Mesenchymal stem cell (in vitro differentiated cells and primary cell): Measurements from ENCODE around the gene FANCD2.

Source experiments
- DNase-seq: peaks from one replicate; pipeline ENCODE4 v3.0.0-alpha.2; 2013
- H2AFZ ChIP-seq: one replicate; pipeline ENCODE4 v1.6.1; 2013; ENCODE audit warnings: low read depth, mild to moderate bottlenecking, control low read depth, inconsistent platforms, low read length, moderate library complexity
- H2AK5ac ChIP-seq: 2 replicates; pipeline ENCODE4 v1.6.1; 2013; ENCODE audit warnings: low read length, moderate library complexity, mild to moderate bottlenecking, inconsistent platforms; ENCODE audit not compliant: severe bottlenecking
- H2BK120ac ChIP-seq: one replicate; pipeline ENCODE4 v1.6.1; 2013; ENCODE audit warnings: low read depth, mild to moderate bottlenecking, inconsistent platforms, low read length, moderate library complexity
- H2BK12ac ChIP-seq, 2 experiments: one replicate each; pipeline ENCODE4 v1.6.1; 2013; ENCODE audit warnings: inconsistent platforms in 2 of 2, low read length in 2 of 2, mild to moderate bottlenecking in 2 of 2, moderate library complexity in 2 of 2, control low read depth in 1 of 2
- H2BK15ac ChIP-seq: one replicate; pipeline ENCODE4 v1.6.1; 2013; ENCODE audit warnings: mild to moderate bottlenecking, low read depth, inconsistent platforms; ENCODE audit not compliant: poor library complexity, severe bottlenecking
- H2BK5ac ChIP-seq: 2 replicates; pipeline ENCODE4 v1.6.1; 2013; ENCODE audit warnings: low read depth, mild to moderate bottlenecking, low read length, control low read depth, inconsistent platforms; ENCODE audit not compliant: poor library complexity, severe bottlenecking
- H3K14ac ChIP-seq, 2 experiments: one replicate each; pipeline ENCODE4 v1.6.1; 2013; ENCODE audit warnings: inconsistent platforms in 2 of 2, low read length in 2 of 2, control low read depth in 1 of 2, mild to moderate bottlenecking in 1 of 2, moderate library complexity in 1 of 2
- H3K18ac ChIP-seq, 2 experiments: one replicate each; pipeline ENCODE4 v1.6.1; 2013; ENCODE audit warnings: inconsistent platforms in 2 of 2, low read length in 2 of 2, control low read depth in 1 of 2, low read depth in 1 of 2, mild to moderate bottlenecking in 1 of 2
- H3K23ac ChIP-seq, 2 experiments: one replicate each; pipeline ENCODE4 v1.6.1; 2013; ENCODE audit warnings: inconsistent platforms in 2 of 2, low read length in 2 of 2, mild to moderate bottlenecking in 2 of 2, moderate library complexity in 2 of 2, control low read depth in 1 of 2
- H3K27ac ChIP-seq: 2 replicates; pipeline ENCODE4 v1.5.1; 2013; ENCODE audit warnings: mild to moderate bottlenecking, moderate library complexity, low read length, control low read depth, inconsistent platforms; ENCODE audit not compliant: poor library complexity, severe bottlenecking
- H3K27me3 ChIP-seq, 2 experiments: 2 replicates each; pipeline versions ENCODE4 v1.6.1 to v1.7.0; 2013; ENCODE audit warnings: low read length in 2 of 2, mild to moderate bottlenecking in 2 of 2, moderate library complexity in 2 of 2, control low read depth in 1 of 2, inconsistent platforms in 1 of 2; ENCODE audit not compliant: control insufficient read depth in 1 of 2, insufficient read depth in 1 of 2
- H3K36me3 ChIP-seq, 2 experiments: 2 replicates each; pipeline versions ENCODE4 v1.6.1 to v1.7.0; 2013; ENCODE audit warnings: low read length in 2 of 2, control low read depth in 1 of 2, inconsistent platforms in 1 of 2, low read depth in 1 of 2, mild to moderate bottlenecking in 1 of 2; ENCODE audit not compliant: insufficient read depth in 2 of 2, control insufficient read depth in 1 of 2
- H3K4ac ChIP-seq, 2 experiments: one replicate each; pipeline ENCODE4 v1.6.1; 2013; ENCODE audit warnings: inconsistent platforms in 2 of 2, low read length in 2 of 2, mild to moderate bottlenecking in 2 of 2, moderate library complexity in 2 of 2, control low read depth in 1 of 2, low read depth in 1 of 2
- H3K4me1 ChIP-seq: 2 replicates; pipeline ENCODE4 v1.6.1; 2013; ENCODE audit warnings: low read depth, low read length, control low read depth; ENCODE audit not compliant: control insufficient read depth, insufficient read depth
- H3K4me2 ChIP-seq: 2 replicates; pipeline ENCODE4 v1.6.1; 2013; ENCODE audit warnings: low read length, mild to moderate bottlenecking, inconsistent platforms; ENCODE audit not compliant: poor library complexity, severe bottlenecking
- H3K4me3 ChIP-seq, 2 experiments: 2 replicates each; pipeline versions ENCODE4 v1.5.1 to v1.7.0; 2013; ENCODE audit warnings: low read length in 2 of 2, mild to moderate bottlenecking in 2 of 2, control low read depth in 1 of 2, low read depth in 1 of 2; ENCODE audit not compliant: insufficient read depth in 1 of 2
- H3K79me1 ChIP-seq: replicated peaks from 2 replicates; pipeline ENCODE4 v1.6.1; 2013; ENCODE audit warnings: mild to moderate bottlenecking, control low read depth, low read length, inconsistent platforms; ENCODE audit not compliant: poor library complexity, severe bottlenecking
- H3K9ac ChIP-seq: 2 replicates; pipeline ENCODE4 v1.7.0; 2013; ENCODE audit warnings: mild to moderate bottlenecking, low read length, moderate library complexity
- H3K9me3 ChIP-seq: 2 replicates; pipeline ENCODE4 v1.7.0; 2013; ENCODE audit warnings: mild to moderate bottlenecking, low read length; ENCODE audit not compliant: control insufficient read depth
- H4K8ac ChIP-seq: one replicate; pipeline ENCODE4 v1.6.1; 2013; ENCODE audit warnings: inconsistent platforms, mild to moderate bottlenecking, low read length, moderate library complexity
- H4K91ac ChIP-seq: one replicate; pipeline ENCODE4 v1.6.1; 2013; ENCODE audit warnings: mild to moderate bottlenecking, low read length, inconsistent platforms
- WGBS: methylation state at CpG from one replicate; pipeline ENCODE4 v1.1.7; 2013; ENCODE audit warnings: mixed read lengths; 5-methylcytosine and 5-hydroxymethylcytosine counted together

The FANCD2 gene

DNA sequence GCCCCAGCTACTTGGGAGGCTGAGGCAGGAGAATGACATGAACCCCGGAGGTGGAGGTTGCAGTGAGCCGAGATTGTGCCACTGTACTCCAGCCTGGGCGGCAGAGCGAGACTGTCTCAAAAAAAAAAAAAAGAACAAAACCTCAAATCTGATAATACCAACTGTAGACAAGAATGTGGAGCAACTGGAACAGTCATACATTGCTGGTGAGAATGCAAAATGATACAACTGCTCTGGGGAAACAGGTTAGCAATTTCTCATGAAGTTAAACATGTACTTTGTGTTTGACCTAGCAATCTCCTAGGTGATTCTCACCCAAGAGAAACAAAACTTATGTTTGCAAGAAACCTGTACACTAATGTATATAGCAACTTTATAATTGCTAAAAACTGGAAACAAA is 110.9 kb downstream of the FANCD2 start:
- H2AFZ ChIP-seq = no peak overlapping the region
- WGBS = 100% methylated on average over 1 of the region's 4 CpGs
- no peak overlapping the region for H3K18ac ChIP-seq
- no peak overlapping the region for H3K4me3 ChIP-seq
- no peak overlapping the region for H3K23ac ChIP-seq
- no peak overlapping the region for H3K9ac ChIP-seq
- H3K79me1 ChIP-seq = no peaks in the 10 kb centered on the region
- H3K4ac ChIP-seq = no peak overlapping the region
- no peak overlapping the region for H2BK5ac ChIP-seq
- H2BK15ac ChIP-seq = no peak overlapping the region
- no peak for DNase-seq
- H3K4me1 ChIP-seq = peaks cover 1% of the 10 kb centered on the region
- H3K14ac ChIP-seq = no peak overlapping the region
- H4K91ac ChIP-seq = no peak overlapping the region
- H2BK120ac ChIP-seq = no peak overlapping the region
- peaks cover 1 to 5% of the 10 kb centered on the region in 2 experiments for H3K36me3 ChIP-seq
- H3K27ac ChIP-seq = no peak overlapping the region
- H4K8ac ChIP-seq = no peak overlapping the region
- no peaks in the 10 kb centered on the region for H3K9me3 ChIP-seq
- no peak overlapping the region for H3K4me2 ChIP-seq
- H3K27me3 ChIP-seq = no peaks in the 10 kb centered on the region
- no peak overlapping the region for H2BK12ac ChIP-seq
- H2AK5ac ChIP-seq = no peak overlapping the region

DNA sequence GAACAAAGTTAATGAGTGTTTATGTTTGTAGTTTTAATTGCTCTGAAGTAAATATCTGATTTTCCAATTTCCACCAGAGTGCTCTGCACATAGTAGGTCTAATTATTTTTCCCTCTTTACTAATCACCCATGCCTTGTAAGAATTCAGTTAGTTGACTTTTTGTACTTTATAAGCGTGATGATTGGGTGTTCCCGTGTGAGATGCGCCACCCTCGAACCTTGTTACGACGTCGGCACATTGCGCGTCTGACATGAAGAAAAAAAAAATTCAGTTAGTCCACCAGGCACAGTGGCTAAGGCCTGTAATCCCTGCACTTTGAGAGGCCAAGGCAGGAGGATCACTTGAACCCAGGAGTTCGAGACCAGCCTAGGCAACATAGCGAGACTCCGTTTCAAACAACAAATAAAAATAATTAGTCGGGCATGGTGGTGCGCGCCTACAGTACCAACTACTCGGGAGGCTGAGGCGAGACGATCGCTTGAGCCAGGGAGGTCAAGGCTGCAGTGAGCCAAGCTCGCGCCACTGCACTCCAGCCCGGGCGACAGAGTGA is 114.8 kb downstream of the FANCD2 start:
- Histone ChIP-seq H3K79me1 (no peaks in the 10 kb centered on the region), H2AFZ (no peak overlapping the region), H3K9me3 (no peaks in the 10 kb centered on the region), H4K91ac (peak overlapping the region; percentile 61), H3K23ac (no peak overlapping the region), H3K4me1 (peaks cover 12% of the 10 kb centered on the region), H3K4me3 (peak overlapping the region in 1 of 2 experiments; percentile 93), H2BK12ac (no peak overlapping the region), H3K18ac (peak overlapping the region in 1 of 2 experiments; percentile 75), H3K4ac (peak overlapping the region; percentile 81), H3K36me3 (peaks cover 4 to 7% of the 10 kb centered on the region in 2 experiments), H4K8ac (peak overlapping the region; percentile 100), H3K14ac (no peak overlapping the region), H2AK5ac (peak overlapping the region; percentile 16), H2BK15ac (no peak overlapping the region), H3K9ac (peak overlapping the region; percentile 94), H3K4me2 (peak overlapping the region; percentile 37), H2BK5ac (no peak overlapping the region), H3K27ac (no peak overlapping the region), H2BK120ac (no peak overlapping the region), H3K27me3 (no peaks in the 10 kb centered on the region)
- 98% methylated on average over 19 of the region's 23 CpGs for WGBS
- no peak for DNase-seq

DNA sequence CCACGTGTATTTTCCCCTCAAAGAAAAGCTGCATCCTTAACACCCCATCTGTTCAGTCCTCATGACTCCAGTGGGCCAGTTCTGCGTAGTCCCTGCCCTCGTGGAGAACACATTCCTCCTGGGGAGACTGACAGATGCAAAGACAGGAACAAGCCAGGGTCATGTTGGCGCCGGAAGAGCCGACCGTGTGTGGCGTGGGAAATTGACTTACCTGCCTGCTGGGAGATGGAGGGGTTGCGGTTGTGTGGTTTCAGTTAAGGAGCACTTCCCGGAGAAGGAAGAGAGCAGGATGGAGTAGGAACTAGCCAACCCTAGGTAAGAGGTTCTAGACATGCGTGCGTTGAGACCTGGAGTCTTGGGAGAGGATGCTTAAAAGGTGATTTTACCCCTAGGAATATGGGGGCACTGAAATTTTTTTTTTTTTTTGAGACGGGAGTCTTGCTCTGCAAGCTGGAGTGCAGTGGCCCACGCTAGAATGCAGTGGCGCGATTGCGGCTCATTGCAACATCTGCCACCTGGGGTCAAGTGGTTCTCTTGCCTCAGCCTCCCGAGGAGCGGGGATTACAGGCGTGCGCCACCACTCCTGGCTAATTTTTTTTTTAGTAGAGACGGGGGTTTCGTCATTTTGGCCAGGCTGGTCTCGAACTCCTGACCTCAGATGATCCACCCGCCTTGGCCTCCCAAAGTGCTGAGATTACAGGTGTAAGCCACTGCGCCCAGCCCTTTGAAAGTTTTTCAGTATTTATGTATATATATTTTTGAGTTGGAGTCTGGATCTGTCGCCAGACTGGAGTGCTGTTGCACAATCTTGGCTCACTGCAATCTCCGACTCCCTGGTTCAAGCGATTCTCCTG is 116.7 kb downstream of the FANCD2 start:
- no peak overlapping the region for H3K23ac ChIP-seq
- H2AFZ ChIP-seq = no peak overlapping the region
- H3K4me2 ChIP-seq = peak overlapping the region; percentile 69
- H3K27ac ChIP-seq = no peak overlapping the region
- peak overlapping the region; percentile 40 for H2AK5ac ChIP-seq
- no peaks in the 10 kb centered on the region for H3K79me1 ChIP-seq
- H3K14ac ChIP-seq = peak overlapping the region in 1 of 2 experiments; percentile 13
- H3K4me1 ChIP-seq = peaks cover 12% of the 10 kb centered on the region
- peaks cover 7 to 19% of the 10 kb centered on the region in 2 experiments for H3K36me3 ChIP-seq
- no peak for DNase-seq
- peak overlapping the region; percentile 94 for H3K9ac ChIP-seq
- H2BK120ac ChIP-seq = no peak overlapping the region
- no peak overlapping the region for H3K4ac ChIP-seq
- H3K9me3 ChIP-seq = no peaks in the 10 kb centered on the region
- peak overlapping the region; percentile 41 to 93 for H3K4me3 ChIP-seq
- H4K91ac ChIP-seq = no peak overlapping the region
- no peaks in the 10 kb centered on the region for H3K27me3 ChIP-seq
- H2BK5ac ChIP-seq = no peak overlapping the region
- 89% methylated on average over 29 of the region's 29 CpGs for WGBS
- H2BK15ac ChIP-seq = no peak overlapping the region
- no peak overlapping the region for H4K8ac ChIP-seq
- no peak overlapping the region for H3K18ac ChIP-seq
- no peak overlapping the region for H2BK12ac ChIP-seq

DNA sequence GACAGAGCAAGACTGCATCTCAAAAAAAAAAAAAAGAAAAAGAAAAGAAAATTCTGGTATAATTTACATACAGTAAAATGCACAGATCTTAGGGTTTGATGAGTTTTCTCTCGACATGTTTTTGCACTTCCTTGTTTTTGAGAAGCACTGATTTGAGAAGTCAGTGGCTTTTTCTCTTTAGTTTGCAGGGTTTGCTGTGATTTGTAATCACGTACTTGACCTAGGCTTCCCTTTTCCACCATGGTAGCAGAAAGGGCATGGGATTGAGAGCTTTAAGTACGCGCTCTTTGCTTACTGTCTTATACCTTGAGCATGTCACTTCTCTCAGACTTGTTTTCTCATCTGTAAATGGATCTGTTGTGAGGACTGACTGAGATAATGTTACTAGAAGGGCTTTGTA is 119.4 kb downstream of the FANCD2 start:
- WGBS = 96% methylated on average over 4 of the region's 4 CpGs
- no peak overlapping the region for H3K27ac ChIP-seq
- H3K23ac ChIP-seq = no peak overlapping the region
- H3K4me3 ChIP-seq = no peak overlapping the region
- H3K4me2 ChIP-seq = no peak overlapping the region
- H3K4me1 ChIP-seq = peaks cover 12% of the 10 kb centered on the region
- H4K91ac ChIP-seq = no peak overlapping the region
- no peak for DNase-seq
- H2BK5ac ChIP-seq = no peak overlapping the region
- H3K18ac ChIP-seq = no peak overlapping the region
- no peak overlapping the region for H2BK12ac ChIP-seq
- no peak overlapping the region for H3K4ac ChIP-seq
- H3K14ac ChIP-seq = no peak overlapping the region
- H2AK5ac ChIP-seq = no peak overlapping the region
- no peaks in the 10 kb centered on the region for H3K27me3 ChIP-seq
- H2AFZ ChIP-seq = no peak overlapping the region
- H3K36me3 ChIP-seq = peaks cover 20 to 39% of the 10 kb centered on the region in 2 experiments
- H2BK15ac ChIP-seq = no peak overlapping the region
- no peak overlapping the region for H3K9ac ChIP-seq
- no peak overlapping the region for H2BK120ac ChIP-seq
- H4K8ac ChIP-seq = no peak overlapping the region
- no peaks in the 10 kb centered on the region for H3K9me3 ChIP-seq
- H3K79me1 ChIP-seq = peaks cover 8% of the 10 kb centered on the region
